HG03039 (cell line): Measurements from ENCODE around the gene SLC25A24.
"Not testable (repeated sequence)": the region's sequence is repeated elsewhere in the genome, so short reads cannot be mapped to it uniquely, and the experiment has no call there.

Source experiments
- ATAC-seq: cut with Tn5 transposase; IDR thresholded peaks from one replicate; pipeline ENCODE4 v1.9.1; 2021; ENCODE audit warnings: mild to moderate bottlenecking, moderate library complexity; ENCODE audit not compliant: unreplicated experiment

SLC25A24 gene

GRCh38 chr1:108199781-108200686, at the start of gene SLC25A24:
Gene SLC25A24, minus strand, starts transcription at chr1:108200343. Its CDS starts 205 bp downstream, at chr1:108200138.
- ATAC-seq = peak; percentile 70

GRCh38 chr1:108243976-108244375, 43.8 kb upstream of the SLC25A24 start, which contains the start of gene NBPF4:
Gene NBPF4, minus strand, starts transcription at chr1:108244076. Its CDS starts 315 bp downstream, at chr1:108243761.
- not testable (repeated sequence) for ATAC-seq

- not testable (repeated sequence) for ATAC-seq
These were observed 39.3 kb upstream of the SLC25A24 start for GRCh38 chr1:108239426-108239825.

- not testable (repeated sequence) for ATAC-seq
These were observed 35.2 kb upstream of the SLC25A24 start for GRCh38 chr1:108235308-108235707.

GRCh38 chr1:108232183-108232582, 32.0 kb upstream of the SLC25A24 start:
- not testable (repeated sequence) for ATAC-seq

GRCh38 chr1:108229976-108230375, 29.8 kb upstream of the SLC25A24 start:
- not testable (repeated sequence) for ATAC-seq

- not testable (repeated sequence) for ATAC-seq
These were observed 27.6 kb upstream of the SLC25A24 start for GRCh38 chr1:108227772-108228171.

- not testable (repeated sequence) for ATAC-seq
These were observed 26.7 kb upstream of the SLC25A24 start for GRCh38 chr1:108226855-108227254.

- not testable (repeated sequence) for ATAC-seq
These were observed 23.1 kb upstream of the SLC25A24 start for GRCh38 chr1:108223226-108223625.

- not testable (repeated sequence) for ATAC-seq
These were observed 17.5 kb upstream of the SLC25A24 start for GRCh38 chr1:108217515-108218174.

- ATAC-seq = not testable (repeated sequence)
These were observed 16.9 kb upstream of the SLC25A24 start for GRCh38 chr1:108217007-108217406.

GRCh38 chr1:108216028-108216890, 16.1 kb upstream of the SLC25A24 start:
- ATAC-seq = not testable (repeated sequence)

GRCh38 chr1:108214641-108215465, 14.7 kb upstream of the SLC25A24 start:
- not testable (repeated sequence) for ATAC-seq

GRCh38 chr1:108211014-108211413, 10.9 kb upstream of the SLC25A24 start:
- ATAC-seq = no peak

GRCh38 chr1:108209456-108210108, 9.4 kb upstream of the SLC25A24 start:
- no peak for ATAC-seq

GRCh38 chr1:108208724-108209446, 8.7 kb upstream of the SLC25A24 start:
- no peak for ATAC-seq

GRCh38 chr1:108203582-108203981, 3.4 kb upstream of the SLC25A24 start:
- ATAC-seq = not testable (repeated sequence)

- ATAC-seq = no peak
These were observed 1.5 kb upstream of the SLC25A24 start for GRCh38 chr1:108201687-108202086.

- no peak for ATAC-seq
These were observed 526 bp upstream of the SLC25A24 start for GRCh38 chr1:108200687-108201051.
